GM23338 (cell line): ENCODE data around the gene DOCK4. TPM values are rescaled to one million over a fixed set of nuclear protein-coding genes. Genes with fewer than 3 reads are reported as not detected.

Experiments used
- ATAC-seq: fragments of 200-7000 bp; cut with Tn5 transposase; 3 replicates; pipeline ENCODE4 v1.9.1; 2020
- DNase-seq: peaks from one replicate; pipeline ENCODE4 v3.0.0-alpha.2; 2015; ENCODE audit warnings: low spot score
- H2AFZ ChIP-seq: fragments of 200-600 bp; sonication (generic); 2 replicates; pipeline ENCODE4 v1.8.0; 2016; ENCODE audit warnings: antibody characterized with exemption, mild to moderate bottlenecking, moderate library complexity
- H3F3A ChIP-seq: fragments of 200-600 bp; sonication (generic); replicated peaks from 2 replicates; pipeline ENCODE4 v1.8.0; 2017; ENCODE audit warnings: antibody characterized with exemption, mixed run types, low read depth
- H3K27ac ChIP-seq: fragments of 200-600 bp; sonication (generic); 2 replicates; pipeline ENCODE4 v1.6.1; 2016; ENCODE audit warnings: low read depth
- H3K27me3 ChIP-seq: fragments of 200-600 bp; sonication (generic); 2 replicates; pipeline ENCODE4 v1.8.0; 2016; ENCODE audit warnings: mild to moderate bottlenecking, mixed run types, moderate library complexity; ENCODE audit not compliant: insufficient read depth
- H3K36me3 ChIP-seq: fragments of 200-600 bp; sonication (generic); 2 replicates; pipeline ENCODE4 v1.8.0; 2016; ENCODE audit warnings: mild to moderate bottlenecking; ENCODE audit not compliant: insufficient read depth
- H3K4me1 ChIP-seq: fragments of 200-600 bp; sonication (generic); 2 replicates; pipeline ENCODE4 v1.8.0; 2016; ENCODE audit warnings: mild to moderate bottlenecking, moderate library complexity; ENCODE audit not compliant: insufficient read depth
- H3K4me2 ChIP-seq: fragments of 200-600 bp; sonication (generic); 2 replicates; pipeline ENCODE4 v1.7.1; 2017; ENCODE audit warnings: mixed run types
- H3K4me3 ChIP-seq: fragments of 200-600 bp; sonication (generic); 2 replicates; pipeline ENCODE4 v1.6.1; 2016; ENCODE audit warnings: mixed run types
- H3K79me2 ChIP-seq: fragments of 200-600 bp; sonication (generic); replicated peaks from 2 replicates; pipeline ENCODE4 v1.8.0; 2017; ENCODE audit warnings: mild to moderate bottlenecking; ENCODE audit not compliant: insufficient read depth
- H3K9me2 ChIP-seq: fragments of 200-600 bp; sonication (generic); 2 replicates; pipeline ENCODE4 v1.8.0; 2017; ENCODE audit not compliant: insufficient read depth
- H4K20me1 ChIP-seq: fragments of 200-600 bp; sonication (generic); replicated peaks from 2 replicates; pipeline ENCODE4 v1.8.0; 2017; ENCODE audit warnings: mild to moderate bottlenecking; ENCODE audit not compliant: insufficient read depth
- H3K27ac Mint-ChIP-seq: 2 replicates; pipeline ENCODE4 v1.8.0; 2020; ENCODE audit warnings: inconsistent platforms, mild to moderate bottlenecking, moderate library complexity, mixed read lengths
- H3K27me3 Mint-ChIP-seq: 3 replicates; pipeline ENCODE4 v1.8.0; 2022; ENCODE audit warnings: low read depth, mild to moderate bottlenecking, moderate library complexity, mixed read lengths, inconsistent platforms; ENCODE audit not compliant: insufficient read depth, poor library complexity
- H3K36me3 Mint-ChIP-seq: 3 replicates; pipeline ENCODE4 v1.8.0; 2021; ENCODE audit warnings: low read depth, mild to moderate bottlenecking, inconsistent platforms, moderate library complexity, mixed read lengths
- H3K4me1 Mint-ChIP-seq: 3 replicates; pipeline ENCODE4 v1.8.0; 2020; ENCODE audit warnings: mild to moderate bottlenecking, inconsistent platforms, mixed read lengths
- H3K4me3 Mint-ChIP-seq: 3 replicates; pipeline ENCODE4 v1.8.0; 2021; ENCODE audit warnings: moderate library complexity, mild to moderate bottlenecking, inconsistent platforms, mixed read lengths
- H3K9me3 Mint-ChIP-seq: 3 replicates; pipeline ENCODE4 v1.8.0; 2020; ENCODE audit warnings: moderate library complexity, mild to moderate bottlenecking, inconsistent platforms, mixed read lengths
- CREB1 ChIP-seq: fragments of 250-450 bp; sonication (Bioruptor Pico); IDR thresholded peaks from 2 replicates; pipeline ENCODE4 v1.5.0; 2020; ENCODE audit warnings: low read depth, mild to moderate bottlenecking, moderate library complexity
- ETS1 ChIP-seq: IDR thresholded peaks from 2 replicates; pipeline ENCODE4 v1.6.1; 2016; ENCODE audit warnings: antibody characterized with exemption
- EZH2 ChIP-seq: fragments of 200-600 bp; sonication (generic); IDR thresholded peaks from one replicate; pipeline ENCODE4 v1.8.0; 2017; ENCODE audit warnings: antibody characterized with exemption, mild to moderate bottlenecking, low read depth; ENCODE audit not compliant: unreplicated experiment
- EZH2phosphoT487 ChIP-seq: fragments of 200-600 bp; sonication (generic); IDR thresholded peaks from one replicate; pipeline ENCODE4 v1.8.1; 2018; ENCODE audit warnings: antibody characterized with exemption; ENCODE audit not compliant: unreplicated experiment
- NANOG ChIP-seq: IDR thresholded peaks from 2 replicates; pipeline ENCODE4 v1.6.1; 2016; ENCODE audit warnings: antibody characterized with exemption, borderline replicate concordance
- POLR2AphosphoS5 ChIP-seq: IDR thresholded peaks from 2 replicates; pipeline ENCODE4 v1.6.1; 2016; ENCODE audit warnings: antibody characterized with exemption, low read depth
- STAT1 ChIP-seq: IDR thresholded peaks from one replicate; pipeline ENCODE4 v1.6.1; 2016; ENCODE audit warnings: antibody characterized with exemption; ENCODE audit not compliant: unreplicated experiment
- ZNF114 ChIP-seq: fragments of 250-450 bp; sonication (Bioruptor Pico); IDR thresholded peaks from 2 replicates; pipeline ENCODE4 v1.5.0; 2020; ENCODE audit warnings: mild to moderate bottlenecking, moderate library complexity
- ZNF331 ChIP-seq: fragments of 250-450 bp; sonication (Bioruptor Pico); IDR thresholded peaks from 2 replicates; pipeline ENCODE4 v1.5.0; 2020; ENCODE audit warnings: low read depth, mild to moderate bottlenecking, moderate library complexity
- polyA plus RNA-seq: library from polyadenylated mRNA; unstranded; fragments of >200 nt; fragmentation: Nextera tagmentation; extraction: Ambion mirVana; gene quantifications from 2 replicates; pipeline ENCODE4 v1.2.1, GENCODE V29; 2016
- total RNA-seq: library from RNA; depleted of rRNA; stranded (reverse); fragments of >200 nt; shearing (Covaris generic); gene quantifications from 2 replicates; pipeline ENCODE4 v1.2.3, GENCODE V29; 2014
- TF ChIP-seq, protein P1 (sequence below): IDR thresholded peaks from one replicate; pipeline ENCODE4 v1.6.1; 2018; ENCODE audit warnings: antibody characterized with exemption; ENCODE audit not compliant: unreplicated experiment
- TF ChIP-seq, protein P2 (sequence below), 2 experiments: fragments of 200-600 bp in 1 of 2; sonication (generic) in 1 of 2; conservative IDR thresholded peaks; 2 replicates each; pipeline versions ENCODE4 v1.5.1 to v1.6.1; 2016 to 2017; ENCODE audit warnings: antibody characterized with exemption in 2 of 2, low read depth in 2 of 2, mild to moderate bottlenecking in 2 of 2, moderate library complexity in 1 of 2

The DOCK4 gene
- total and polyA plus RNA-seq, 2 experiments from 2014 or later, result 6.3 to 33.8 TPM

- TF ChIP-seq, protein P1, sequence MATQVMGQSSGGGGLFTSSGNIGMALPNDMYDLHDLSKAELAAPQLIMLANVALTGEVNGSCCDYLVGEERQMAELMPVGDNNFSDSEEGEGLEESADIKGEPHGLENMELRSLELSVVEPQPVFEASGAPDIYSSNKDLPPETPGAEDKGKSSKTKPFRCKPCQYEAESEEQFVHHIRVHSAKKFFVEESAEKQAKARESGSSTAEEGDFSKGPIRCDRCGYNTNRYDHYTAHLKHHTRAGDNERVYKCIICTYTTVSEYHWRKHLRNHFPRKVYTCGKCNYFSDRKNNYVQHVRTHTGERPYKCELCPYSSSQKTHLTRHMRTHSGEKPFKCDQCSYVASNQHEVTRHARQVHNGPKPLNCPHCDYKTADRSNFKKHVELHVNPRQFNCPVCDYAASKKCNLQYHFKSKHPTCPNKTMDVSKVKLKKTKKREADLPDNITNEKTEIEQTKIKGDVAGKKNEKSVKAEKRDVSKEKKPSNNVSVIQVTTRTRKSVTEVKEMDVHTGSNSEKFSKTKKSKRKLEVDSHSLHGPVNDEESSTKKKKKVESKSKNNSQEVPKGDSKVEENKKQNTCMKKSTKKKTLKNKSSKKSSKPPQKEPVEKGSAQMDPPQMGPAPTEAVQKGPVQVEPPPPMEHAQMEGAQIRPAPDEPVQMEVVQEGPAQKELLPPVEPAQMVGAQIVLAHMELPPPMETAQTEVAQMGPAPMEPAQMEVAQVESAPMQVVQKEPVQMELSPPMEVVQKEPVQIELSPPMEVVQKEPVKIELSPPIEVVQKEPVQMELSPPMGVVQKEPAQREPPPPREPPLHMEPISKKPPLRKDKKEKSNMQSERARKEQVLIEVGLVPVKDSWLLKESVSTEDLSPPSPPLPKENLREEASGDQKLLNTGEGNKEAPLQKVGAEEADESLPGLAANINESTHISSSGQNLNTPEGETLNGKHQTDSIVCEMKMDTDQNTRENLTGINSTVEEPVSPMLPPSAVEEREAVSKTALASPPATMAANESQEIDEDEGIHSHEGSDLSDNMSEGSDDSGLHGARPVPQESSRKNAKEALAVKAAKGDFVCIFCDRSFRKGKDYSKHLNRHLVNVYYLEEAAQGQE, result no peak
- TF ChIP-seq ZNF331 (no peak), ETS1 (no peak)
Observed at GRCh38 chr7:112224186-112224585, 18.0 kb upstream of the DOCK4 start (continued).

DNA sequence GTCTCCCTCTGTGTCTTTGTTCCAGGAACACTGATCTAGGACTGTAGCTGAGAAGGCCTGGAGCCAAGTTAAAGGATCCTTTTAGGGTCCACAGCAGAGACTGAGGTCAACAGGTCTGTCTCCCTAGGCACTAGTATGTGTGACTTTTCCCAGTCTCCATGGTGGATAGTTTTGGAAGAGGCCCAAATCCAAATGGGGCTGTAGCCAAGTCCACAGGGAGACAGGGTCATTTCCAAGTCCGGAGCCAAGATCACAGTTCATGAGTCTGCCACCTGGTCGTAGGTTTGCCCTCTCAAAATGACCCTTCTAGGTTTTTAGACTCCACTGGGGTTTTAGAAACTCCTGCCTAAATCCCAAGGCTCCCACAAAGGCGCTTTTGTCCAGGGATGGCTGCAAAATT lies 17.1 kb upstream of the DOCK4 start:
- H3K4me3 ChIP-seq, result no peak overlapping the region
- peaks cover 6% of the 10 kb centered on the region for H3K36me3 Mint-ChIP-seq
- no peak overlapping the region for H3K4me3 Mint-ChIP-seq
- H3K4me2 ChIP-seq, result no peak overlapping the region
- ATAC-seq (no peak), DNase-seq (no peak)
- H3F3A ChIP-seq, result no peaks in the 10 kb centered on the region
- no peak overlapping the region for H2AFZ ChIP-seq
- peaks cover 34% of the 10 kb centered on the region for H3K4me1 Mint-ChIP-seq
- peaks cover 4% of the 10 kb centered on the region for H3K27me3 Mint-ChIP-seq
- H3K27me3 ChIP-seq, result no peaks in the 10 kb centered on the region
- H3K27ac ChIP-seq, result no peak overlapping the region
- H3K79me2 ChIP-seq, result peaks cover 94% of the 10 kb centered on the region
- no peaks in the 10 kb centered on the region; the same call in 2 of the 3 replicates for H3K9me3 Mint-ChIP-seq
- peaks cover 28% of the 10 kb centered on the region for H3K4me1 ChIP-seq
- H4K20me1 ChIP-seq, result no peaks in the 10 kb centered on the region; the same call in 1 of the 2 replicates
- no peak overlapping the region for H3K27ac Mint-ChIP-seq
- H3K36me3 ChIP-seq, result no peaks in the 10 kb centered on the region
- H3K9me2 ChIP-seq, result 0 out of 2 replicates have a peak, but pooled peaks cover 4% of the 10 kb centered on the region
- TF ChIP-seq STAT1 (no peak), ZNF114 (CRISPR knock-in tag) (no peak), POLR2AphosphoS5 (no peak), NANOG (no peak), CREB1 (no peak), EZH2 (no peak), ETS1 (no peak), EZH2phosphoT487 (no peak), ZNF331 (no peak)
- TF ChIP-seq, protein P1, result no peak
- TF ChIP-seq, protein P2, sequence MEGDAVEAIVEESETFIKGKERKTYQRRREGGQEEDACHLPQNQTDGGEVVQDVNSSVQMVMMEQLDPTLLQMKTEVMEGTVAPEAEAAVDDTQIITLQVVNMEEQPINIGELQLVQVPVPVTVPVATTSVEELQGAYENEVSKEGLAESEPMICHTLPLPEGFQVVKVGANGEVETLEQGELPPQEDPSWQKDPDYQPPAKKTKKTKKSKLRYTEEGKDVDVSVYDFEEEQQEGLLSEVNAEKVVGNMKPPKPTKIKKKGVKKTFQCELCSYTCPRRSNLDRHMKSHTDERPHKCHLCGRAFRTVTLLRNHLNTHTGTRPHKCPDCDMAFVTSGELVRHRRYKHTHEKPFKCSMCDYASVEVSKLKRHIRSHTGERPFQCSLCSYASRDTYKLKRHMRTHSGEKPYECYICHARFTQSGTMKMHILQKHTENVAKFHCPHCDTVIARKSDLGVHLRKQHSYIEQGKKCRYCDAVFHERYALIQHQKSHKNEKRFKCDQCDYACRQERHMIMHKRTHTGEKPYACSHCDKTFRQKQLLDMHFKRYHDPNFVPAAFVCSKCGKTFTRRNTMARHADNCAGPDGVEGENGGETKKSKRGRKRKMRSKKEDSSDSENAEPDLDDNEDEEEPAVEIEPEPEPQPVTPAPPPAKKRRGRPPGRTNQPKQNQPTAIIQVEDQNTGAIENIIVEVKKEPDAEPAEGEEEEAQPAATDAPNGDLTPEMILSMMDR (conservative IDR thresholded peaks at IDR 0.05; ENCODE audit: low read depth in 2 of 2), result no peak
